ENCODE measurements around the gene M1AP.
"Not testable (repeated sequence)": the region's sequence is repeated elsewhere in the genome, so short reads cannot be mapped to it uniquely, and the experiment has no call there.

The M1AP gene

GRCh38 chr2:74653589-74653984, 5.5 kb upstream of the M1AP start:
- no peak for DNase-seq

DNA sequence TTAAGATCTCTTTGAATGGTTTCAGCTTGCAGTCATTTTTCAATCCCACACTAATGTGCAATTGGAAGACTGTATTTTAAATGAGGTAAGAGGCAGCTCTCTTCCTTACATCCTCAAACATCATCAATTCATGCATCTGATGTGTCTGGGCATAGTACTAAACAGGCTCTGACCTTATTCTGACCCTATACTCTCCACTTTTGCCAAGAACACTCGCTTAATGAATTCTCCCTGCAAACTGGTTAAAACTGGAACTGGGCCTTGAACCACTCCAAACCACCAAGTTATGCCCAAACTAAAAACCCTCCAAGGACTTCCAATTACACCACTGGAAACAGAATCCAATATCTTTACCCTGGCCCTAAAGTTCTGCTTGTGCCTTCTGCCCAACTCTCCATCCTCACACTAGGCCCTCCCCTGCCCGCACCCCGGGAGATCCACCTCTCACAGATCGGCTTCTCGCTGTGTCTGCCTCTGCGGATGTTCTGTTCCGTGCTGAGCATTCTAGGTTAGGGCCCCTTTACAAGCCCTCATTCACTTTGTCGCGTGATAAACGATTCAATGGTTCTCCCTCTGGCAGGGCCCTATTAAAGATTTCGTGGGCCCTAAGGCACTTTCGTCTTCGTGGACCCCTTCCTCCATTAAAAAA, 1.2 kb downstream of the M1AP start:
- no peak for DNase-seq

DNA sequence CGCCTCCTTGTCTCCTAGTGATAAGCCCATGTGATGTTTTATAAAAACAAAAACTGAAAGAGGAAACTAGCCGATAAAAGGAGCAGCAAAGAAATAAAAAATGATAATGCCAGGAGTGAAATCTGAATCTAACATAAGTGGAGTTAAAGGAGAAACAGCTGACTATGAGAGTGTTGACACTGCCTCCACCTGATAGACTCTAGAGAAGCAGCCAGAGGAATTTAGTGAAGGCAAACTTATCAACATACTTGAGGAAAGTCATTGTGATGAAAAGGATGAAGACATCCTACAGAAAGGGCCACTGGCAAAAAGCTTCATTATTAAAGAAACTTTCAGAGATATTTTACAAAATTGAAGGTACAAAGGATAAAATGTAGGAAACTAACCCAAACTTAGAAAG, 1.9 kb downstream of the M1AP start:
- DNase-seq: no peak

DNA sequence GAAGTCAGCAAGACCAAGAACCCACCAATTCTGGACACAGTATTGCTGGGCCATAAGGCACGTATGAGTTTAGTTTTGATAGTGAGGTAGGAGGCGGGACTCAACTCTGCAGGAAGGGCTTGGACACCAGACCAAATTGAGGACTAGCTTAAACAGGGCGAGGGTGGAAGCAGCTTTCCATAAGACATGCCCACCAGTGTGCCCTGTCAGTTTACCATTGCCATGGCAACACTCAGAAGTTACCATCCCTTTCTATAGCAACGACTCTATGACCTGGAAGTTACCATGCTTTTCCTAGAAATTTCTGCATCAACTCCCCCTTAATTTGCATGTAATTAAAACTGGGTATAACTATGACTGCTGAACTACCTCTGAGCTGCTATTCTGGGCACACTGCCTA, 2.8 kb downstream of the M1AP start:
- DNase-seq: no peak

- DNase-seq: no peak
Observed at GRCh38 chr2:74639550-74639949, 8.6 kb downstream of the M1AP start.

DNA sequence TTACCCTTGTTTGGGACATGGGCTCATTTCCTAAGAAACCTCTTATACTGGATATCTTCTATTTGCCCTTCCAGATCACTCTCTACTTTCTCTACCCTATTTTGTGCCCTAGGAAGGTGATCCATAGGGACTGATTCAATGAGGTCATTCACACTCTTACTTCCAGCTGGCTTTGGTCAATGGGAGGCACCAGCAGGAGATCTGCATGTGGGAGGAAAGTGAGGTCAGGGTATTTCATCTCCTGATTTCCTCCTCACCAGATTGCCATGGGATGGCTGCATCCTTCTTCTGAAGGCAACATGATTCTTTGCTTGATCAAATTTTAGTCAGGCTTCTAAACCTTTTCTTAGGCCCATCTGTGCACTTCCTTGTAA, 15.2 kb downstream of the M1AP start:
- DNase-seq: no peak

DNA sequence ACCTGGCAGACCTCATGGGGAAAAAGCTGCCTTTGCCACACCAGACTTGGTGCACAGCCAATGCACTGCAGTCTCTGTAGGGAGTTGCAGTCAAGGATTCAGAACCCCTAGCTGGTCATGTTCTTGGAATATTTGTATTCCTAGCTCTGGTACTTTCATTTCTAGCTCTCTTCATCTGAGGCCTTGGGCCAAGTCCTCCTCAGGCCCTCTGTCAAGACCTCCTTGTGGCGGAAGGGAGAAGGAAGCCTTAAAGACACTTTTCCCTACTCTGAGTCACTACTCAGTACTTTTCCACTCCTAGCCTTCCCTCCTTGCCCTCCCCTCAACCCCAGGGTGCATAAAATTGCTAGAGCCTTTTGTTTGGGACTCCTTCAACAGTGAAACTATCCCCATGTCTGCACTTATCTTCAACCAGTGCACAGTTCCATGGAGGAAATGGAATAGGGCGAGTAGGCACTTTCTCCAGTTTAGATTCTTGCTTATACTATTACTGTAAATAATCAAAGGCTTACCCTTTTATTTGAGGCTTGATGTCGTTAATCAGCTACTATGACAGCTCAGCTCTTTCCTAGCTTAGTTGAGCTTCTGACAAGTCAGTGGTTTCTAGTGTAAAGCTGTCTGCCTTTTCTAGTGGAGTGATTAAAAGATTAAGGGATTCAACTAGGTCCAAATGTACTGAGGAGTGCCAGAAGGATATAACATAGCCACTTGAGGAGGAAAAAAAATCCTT, 15.8 kb downstream of the M1AP start:
- DNase-seq: no peak

DNA sequence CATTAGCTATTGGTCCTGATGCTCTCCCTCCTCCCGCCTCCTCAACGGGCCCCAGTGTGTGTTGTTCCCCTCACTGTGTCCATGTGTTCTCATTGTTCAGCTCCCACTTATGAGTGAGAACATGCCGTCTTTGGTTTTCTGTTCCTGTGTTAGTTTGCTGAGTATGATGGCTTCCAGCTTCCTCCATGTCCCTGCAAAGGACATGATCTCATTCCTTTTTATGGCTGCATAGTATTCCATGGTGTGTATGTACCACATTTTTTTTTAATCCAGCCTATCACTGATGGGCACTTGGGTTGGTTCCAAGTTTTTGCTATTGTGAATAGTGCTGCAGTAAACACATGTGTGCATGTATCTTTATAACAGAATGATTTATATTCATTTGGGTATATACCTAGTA, 17.7 kb downstream of the M1AP start:
- not testable (repeated sequence) for DNase-seq

GRCh38 chr2:74628538-74629105, 19.5 kb downstream of the M1AP start:
- DNase-seq: no peak

GRCh38 chr2:74625658-74626425, 22.3 kb downstream of the M1AP start:
- no peak for DNase-seq

- DNase-seq: no peak
Observed at GRCh38 chr2:74620671-74621070, 27.5 kb downstream of the M1AP start.

- no peak for DNase-seq
Observed at GRCh38 chr2:74619651-74620297, 28.4 kb downstream of the M1AP start.

GRCh38 chr2:74618410-74619083, 29.6 kb downstream of the M1AP start:
- DNase-seq: no peak

DNA sequence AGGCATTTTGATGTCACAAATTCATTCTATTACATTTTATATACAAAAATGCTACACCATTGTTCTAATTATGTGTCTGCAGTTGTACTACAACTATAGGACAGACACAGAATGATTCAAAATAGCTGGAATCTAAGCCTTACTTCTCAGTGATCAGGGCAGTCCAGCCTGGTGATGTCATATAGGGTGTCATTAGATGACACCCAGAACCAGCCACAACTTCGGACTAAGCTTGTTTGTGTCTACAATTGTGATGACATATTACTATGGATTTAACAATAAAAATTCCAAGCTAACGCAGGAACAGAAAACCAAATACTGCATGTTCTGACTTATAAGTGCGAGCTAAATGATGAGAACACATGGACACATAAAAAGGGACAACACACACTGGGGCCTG, 31.0 kb downstream of the M1AP start:
- no peak for DNase-seq

DNA sequence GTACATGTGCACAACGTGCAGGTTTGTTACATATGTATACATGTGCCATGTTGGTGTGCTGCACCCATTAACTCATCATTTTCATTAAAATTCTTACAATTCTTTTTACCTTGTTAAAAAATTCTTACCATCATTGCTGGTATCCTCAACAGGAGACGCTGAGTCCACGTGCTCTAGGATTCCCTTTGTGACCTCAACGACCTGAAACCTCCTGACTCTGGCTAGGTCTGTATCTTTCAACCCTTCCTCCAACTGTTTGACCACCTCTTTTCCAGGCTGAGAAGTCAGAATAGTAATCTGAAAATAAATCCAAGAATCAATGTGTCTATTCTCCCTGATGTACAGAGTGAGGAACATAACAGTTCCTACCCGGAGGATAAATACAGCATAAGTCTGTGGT, 41.2 kb downstream of the M1AP start:
- DNase-seq: no peak

DNA sequence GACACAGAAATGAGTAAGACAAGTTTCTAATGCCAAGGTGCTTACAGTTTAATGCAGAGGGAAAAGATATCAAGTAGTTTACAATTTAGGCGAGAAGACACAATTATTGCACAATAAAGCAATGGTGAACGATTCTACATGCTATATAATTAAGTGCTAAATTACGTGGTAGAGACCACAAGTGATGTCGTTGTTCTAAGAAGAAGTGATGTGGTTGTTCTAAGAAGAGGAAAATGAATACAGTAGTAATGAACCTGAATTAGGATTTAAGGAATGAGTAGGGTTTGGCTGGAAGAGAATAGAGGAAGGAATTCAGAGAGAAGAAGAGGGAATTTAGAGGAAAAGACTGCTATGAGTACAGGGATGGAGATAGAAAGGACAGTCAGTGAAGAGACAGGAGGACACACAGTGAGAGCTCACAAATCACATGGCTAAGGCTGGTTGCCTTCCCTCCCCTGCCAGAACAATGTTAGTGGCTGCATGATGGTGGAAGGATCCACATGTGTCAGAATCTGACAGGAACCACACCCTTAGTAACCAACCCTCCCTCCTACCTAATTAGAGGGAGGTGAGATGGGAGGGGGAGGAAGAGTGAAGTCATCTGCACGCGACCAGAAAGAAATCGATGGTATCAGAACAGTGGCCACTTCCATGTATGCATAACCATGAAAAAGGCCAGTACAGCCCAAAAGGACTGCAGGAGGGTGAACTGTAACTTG, 44.7 kb downstream of the M1AP start:
- no peak for DNase-seq

DNA sequence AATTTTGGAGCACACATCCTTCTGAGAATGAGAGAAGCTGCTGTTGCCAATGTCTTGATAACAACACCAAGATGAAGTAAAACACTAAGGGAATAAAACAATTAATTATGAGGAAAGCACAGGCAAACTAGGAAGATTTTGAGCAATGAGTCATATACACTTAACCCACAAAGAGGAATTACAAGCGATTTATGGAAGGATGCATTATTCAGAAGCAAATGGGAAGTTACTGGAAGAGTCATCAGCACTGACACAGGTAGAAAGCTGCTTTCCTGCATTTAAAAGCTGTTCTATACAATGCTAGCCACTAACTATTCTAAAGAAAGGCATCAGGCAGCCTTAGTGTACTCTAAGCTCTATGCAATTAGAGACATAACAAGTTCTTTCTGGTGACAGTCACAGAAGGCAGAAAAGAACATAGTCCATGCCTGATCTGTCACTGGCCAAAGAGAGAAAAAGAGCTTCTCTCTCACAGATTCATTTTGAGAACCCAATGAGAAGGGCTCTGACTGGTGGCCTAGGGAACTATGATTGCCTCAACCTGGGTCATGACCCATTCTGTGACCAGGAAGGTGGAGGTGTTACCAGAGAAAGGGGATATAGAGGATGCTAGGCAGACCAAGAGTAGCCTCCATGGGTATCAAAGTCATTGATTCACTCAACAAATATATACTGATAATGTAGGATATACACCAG, 45.4 kb downstream of the M1AP start:
- no peak for DNase-seq

GRCh38 chr2:74599676-74600075, 48.5 kb downstream of the M1AP start:
- no peak for DNase-seq

DNA sequence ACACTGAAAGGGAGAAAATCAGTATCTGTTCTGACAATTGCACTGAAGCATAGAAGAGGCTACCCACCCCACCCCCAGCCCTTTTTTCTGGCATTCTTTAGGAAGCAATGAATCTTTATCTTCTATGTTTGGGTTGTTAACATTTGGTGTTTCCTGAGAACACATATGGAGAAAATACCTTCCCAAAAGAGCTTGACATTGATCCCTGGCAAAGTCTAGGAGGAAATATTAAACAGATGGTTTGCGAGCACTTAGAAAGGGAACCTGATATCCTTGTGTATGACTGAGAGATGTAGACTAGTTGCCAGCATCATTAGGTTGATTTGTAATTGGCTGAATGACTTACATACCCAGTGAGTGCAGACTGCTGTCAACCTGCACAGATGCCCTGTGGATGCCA, 50.7 kb downstream of the M1AP start:
- DNase-seq: no peak

DNA sequence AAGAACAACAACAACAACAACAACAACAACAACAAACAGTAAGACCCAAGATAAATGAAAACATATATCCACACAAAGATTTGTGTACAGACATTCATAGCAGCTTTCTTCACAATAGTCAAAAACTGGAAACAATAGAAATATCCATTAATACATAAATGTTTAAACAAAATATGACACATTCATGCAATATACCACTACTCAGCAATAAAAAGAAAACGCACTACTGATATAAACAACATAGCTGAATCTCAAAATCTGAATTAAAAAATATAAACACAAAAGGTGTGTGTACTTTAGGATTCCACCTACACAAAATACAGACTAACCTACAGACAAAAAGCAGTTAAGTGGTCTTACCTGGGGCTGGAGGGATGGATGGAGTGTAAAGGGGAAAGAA, 51.5 kb downstream of the M1AP start:
- no peak for DNase-seq

Measured in stimulated activated CD4-positive, alpha-beta T cell treated with anti-CD3 and anti-CD28 coated beads, Interleukin-1b, Interleukin-23, amount 100 ng/mL, for 48 hours (primary cell).